RWPE2 (cell line): ENCODE data around the gene ATCAY.

Experiments
- ATAC-seq: fragments of 200-7000 bp; cut with Tn5 transposase; 3 replicates; pipeline ENCODE4 v1.9.1; 2021; ENCODE audit warnings: low read depth
- DNase-seq: peaks from one replicate; pipeline ENCODE4 v3.0.0-alpha.2; 2020; ENCODE audit warnings: low spot score
- H3K27ac ChIP-seq: fragments of 450-650 bp; 2 replicates; pipeline ENCODE4 v1.5.1; 2017; ENCODE audit warnings: mild to moderate bottlenecking; ENCODE audit not compliant: poor library complexity, severe bottlenecking
- H3K27me3 ChIP-seq: fragments of 250-450 bp; sonication (Bioruptor Pico); 2 replicates; pipeline ENCODE4 v1.5.1; 2021; ENCODE audit warnings: mild to moderate bottlenecking, moderate library complexity; ENCODE audit not compliant: insufficient read depth, poor library complexity, severe bottlenecking
- H3K36me3 ChIP-seq: fragments of 250-450 bp; sonication (Bioruptor Pico); 2 replicates; pipeline ENCODE4 v1.5.1; 2020; ENCODE audit warnings: low read depth, mild to moderate bottlenecking, moderate library complexity
- H3K4me1 ChIP-seq: fragments of 250-450 bp; sonication (Bioruptor Pico); 2 replicates; pipeline ENCODE4 v1.5.1; 2021; ENCODE audit warnings: mild to moderate bottlenecking, moderate library complexity; ENCODE audit not compliant: insufficient read depth, poor library complexity, severe bottlenecking
- H3K4me3 ChIP-seq: fragments of 250-450 bp; sonication (Bioruptor Pico); 2 replicates; pipeline ENCODE4 v1.5.1; 2021; ENCODE audit warnings: mild to moderate bottlenecking, moderate library complexity; ENCODE audit not compliant: severe bottlenecking
- H3K9me3 ChIP-seq: fragments of 250-450 bp; sonication (Bioruptor Pico); 2 replicates; pipeline ENCODE4 v1.5.1; 2021; ENCODE audit warnings: mild to moderate bottlenecking, moderate library complexity; ENCODE audit not compliant: severe bottlenecking
- TF ChIP-seq, protein P1 (sequence below): fragments of 450-650 bp; IDR thresholded peaks from one replicate; pipeline ENCODE4 v1.5.1; 2017; ENCODE audit warnings: mild to moderate bottlenecking, moderate library complexity; ENCODE audit not compliant: poor library complexity, severe bottlenecking

Gene ATCAY

GRCh38 chr19:3838661-3839060 is 41.8 kb upstream of the ATCAY start:
- no peaks in the 10 kb centered on the region for H3K27me3 ChIP-seq
- H3K4me1 ChIP-seq = no peaks in the 10 kb centered on the region
- no peak for DNase-seq
- ATAC-seq = no peak
- H3K9me3 ChIP-seq = no peaks in the 10 kb centered on the region
- H3K27ac ChIP-seq = no peak overlapping the region
- no peak overlapping the region for H3K4me3 ChIP-seq
- no peaks in the 10 kb centered on the region for H3K36me3 ChIP-seq
- TF ChIP-seq, protein P1, sequence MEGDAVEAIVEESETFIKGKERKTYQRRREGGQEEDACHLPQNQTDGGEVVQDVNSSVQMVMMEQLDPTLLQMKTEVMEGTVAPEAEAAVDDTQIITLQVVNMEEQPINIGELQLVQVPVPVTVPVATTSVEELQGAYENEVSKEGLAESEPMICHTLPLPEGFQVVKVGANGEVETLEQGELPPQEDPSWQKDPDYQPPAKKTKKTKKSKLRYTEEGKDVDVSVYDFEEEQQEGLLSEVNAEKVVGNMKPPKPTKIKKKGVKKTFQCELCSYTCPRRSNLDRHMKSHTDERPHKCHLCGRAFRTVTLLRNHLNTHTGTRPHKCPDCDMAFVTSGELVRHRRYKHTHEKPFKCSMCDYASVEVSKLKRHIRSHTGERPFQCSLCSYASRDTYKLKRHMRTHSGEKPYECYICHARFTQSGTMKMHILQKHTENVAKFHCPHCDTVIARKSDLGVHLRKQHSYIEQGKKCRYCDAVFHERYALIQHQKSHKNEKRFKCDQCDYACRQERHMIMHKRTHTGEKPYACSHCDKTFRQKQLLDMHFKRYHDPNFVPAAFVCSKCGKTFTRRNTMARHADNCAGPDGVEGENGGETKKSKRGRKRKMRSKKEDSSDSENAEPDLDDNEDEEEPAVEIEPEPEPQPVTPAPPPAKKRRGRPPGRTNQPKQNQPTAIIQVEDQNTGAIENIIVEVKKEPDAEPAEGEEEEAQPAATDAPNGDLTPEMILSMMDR = no peak

- no peak for ATAC-seq
- DNase-seq = no peak
- TF ChIP-seq, protein P1 = no peak
- Histone ChIP-seq H3K9me3 (no peaks in the 10 kb centered on the region), H3K4me3 (no peak overlapping the region), H3K4me1 (no peaks in the 10 kb centered on the region), H3K27me3 (no peaks in the 10 kb centered on the region), H3K27ac (no peak overlapping the region), H3K36me3 (no peaks in the 10 kb centered on the region)
Measured at GRCh38 chr19:3839941-3840340, 40.5 kb upstream of the ATCAY start.

GRCh38 chr19:3840804-3841203 is 39.7 kb upstream of the ATCAY start:
- Histone ChIP-seq H3K4me3 (no peak overlapping the region), H3K27me3 (no peaks in the 10 kb centered on the region)
- TF ChIP-seq, protein P1 = no peak

GRCh38 chr19:3842948-3843347 is 37.5 kb upstream of the ATCAY start:
- ATAC-seq = no peak
- H3K36me3 ChIP-seq = no peaks in the 10 kb centered on the region
- no peaks in the 10 kb centered on the region for H3K27me3 ChIP-seq
- DNase-seq = no peak
- H3K4me3 ChIP-seq = no peak overlapping the region
- H3K27ac ChIP-seq = no peak overlapping the region
- TF ChIP-seq, protein P1 = no peak
- H3K4me1 ChIP-seq = no peaks in the 10 kb centered on the region
- no peaks in the 10 kb centered on the region for H3K9me3 ChIP-seq

More at GRCh38 chr19:3840804-3841203, 39.7 kb upstream of the ATCAY start:
- Histone ChIP-seq H3K9me3 (no peaks in the 10 kb centered on the region), H3K36me3 (no peaks in the 10 kb centered on the region), H3K4me1 (no peaks in the 10 kb centered on the region), H3K27ac (no peak overlapping the region)
- DNase-seq (no peak), ATAC-seq (no peak)

GRCh38 chr19:3844596-3844995 is 35.9 kb upstream of the ATCAY start:
- Histone ChIP-seq H3K27ac (no peak overlapping the region), H3K36me3 (no peaks in the 10 kb centered on the region), H3K4me1 (no peaks in the 10 kb centered on the region), H3K27me3 (no peaks in the 10 kb centered on the region), H3K4me3 (no peak overlapping the region), H3K9me3 (no peaks in the 10 kb centered on the region)
- no peak; the same call in 2 of the 3 replicates for ATAC-seq
- TF ChIP-seq, protein P1 = no peak
- DNase-seq = no peak
